ACC112 (cell line): ENCODE data around the gene TRIM71.
A peak's percentile ranks its signal among the peaks of the same experiment; 100 is the strongest.

Experiments
- H2AFZ ChIP-seq: fragments of 200-600 bp; sonication (generic); one replicate; pipeline ENCODE4 v1.6.0; 2017; ENCODE audit warnings: antibody characterized with exemption, low read length; ENCODE audit not compliant: unreplicated experiment
- H3K27ac ChIP-seq: fragments of 200-600 bp; sonication (generic); 2 replicates; pipeline ENCODE4 v1.5.1; 2014; ENCODE audit warnings: low read depth, mild to moderate bottlenecking, antibody characterized with exemption, low read length, moderate library complexity
- H3K27me3 ChIP-seq: fragments of 200-600 bp; sonication (generic); 2 replicates; pipeline ENCODE4 v1.6.1; 2014; ENCODE audit warnings: mild to moderate bottlenecking, antibody characterized with exemption, low read length, moderate library complexity, mixed read lengths; ENCODE audit not compliant: insufficient read depth
- H3K36me3 ChIP-seq: fragments of 200-600 bp; sonication (generic); 2 replicates; pipeline ENCODE4 v1.6.1; 2016; ENCODE audit warnings: mild to moderate bottlenecking, antibody characterized with exemption, low read length, moderate library complexity, mixed read lengths; ENCODE audit not compliant: insufficient read depth
- H3K4me1 ChIP-seq: fragments of 200-600 bp; sonication (generic); one replicate; pipeline ENCODE4 v1.6.1; 2016; ENCODE audit warnings: low read length, mixed read lengths; ENCODE audit not compliant: insufficient read depth, unreplicated experiment, control insufficient read depth
- H3K4me3 ChIP-seq: fragments of 200-600 bp; sonication (generic); 2 replicates; pipeline ENCODE4 v1.5.1; 2014; ENCODE audit warnings: mild to moderate bottlenecking, low read depth, low read length
- H3K79me2 ChIP-seq: fragments of 200-600 bp; sonication (generic); one replicate; pipeline ENCODE4 v1.6.0; 2016; ENCODE audit warnings: low read length; ENCODE audit not compliant: control insufficient read depth, unreplicated experiment, insufficient read depth

Gene TRIM71

DNA sequence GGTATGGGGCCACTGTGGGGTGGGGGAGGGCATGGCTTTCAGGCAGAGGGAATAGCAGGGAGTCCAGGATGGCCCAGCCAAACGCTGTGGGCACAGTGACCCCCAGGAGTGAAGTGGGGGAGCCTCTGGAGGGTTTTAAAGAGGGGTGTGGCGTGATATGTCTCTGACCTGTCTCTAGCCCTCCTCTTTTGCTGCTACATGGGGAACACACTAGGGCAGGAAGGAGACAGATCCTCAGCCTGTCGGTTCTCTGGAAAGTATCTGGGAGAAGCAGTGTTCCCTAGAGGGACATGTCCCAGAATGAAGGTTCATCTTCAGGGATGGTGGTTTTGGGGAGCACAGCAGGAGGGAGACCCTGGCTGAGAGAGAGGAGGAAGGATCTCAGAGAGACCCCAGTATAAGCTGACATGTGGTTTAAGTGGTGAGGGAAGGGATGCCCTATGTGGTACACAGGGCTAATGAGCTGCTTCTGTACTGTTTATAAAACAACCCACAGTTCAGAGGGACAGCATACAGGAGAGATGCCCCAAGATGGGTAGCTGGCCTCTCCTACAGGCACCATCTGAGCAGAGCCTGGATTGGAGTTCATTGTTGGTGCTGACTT lies 37.7 kb downstream of the TRIM71 start:
- peaks cover 5% of the 10 kb centered on the region for H3K4me1 ChIP-seq
- no peaks in the 10 kb centered on the region for H3K27me3 ChIP-seq
- no peak overlapping the region for H2AFZ ChIP-seq
- no peaks in the 10 kb centered on the region for H3K79me2 ChIP-seq
- H3K4me3 ChIP-seq: no peak overlapping the region
- no peaks in the 10 kb centered on the region for H3K36me3 ChIP-seq
- no peak overlapping the region for H3K27ac ChIP-seq

- H3K27me3 ChIP-seq: no peaks in the 10 kb centered on the region
- H3K4me1 ChIP-seq: peaks cover 5% of the 10 kb centered on the region
- H2AFZ ChIP-seq: no peak overlapping the region
- no peak overlapping the region for H3K4me3 ChIP-seq
- no peak overlapping the region for H3K27ac ChIP-seq
- no peaks in the 10 kb centered on the region for H3K36me3 ChIP-seq
- no peaks in the 10 kb centered on the region for H3K79me2 ChIP-seq
Measured at GRCh38 chr3:32856355-32856889, 38.6 kb downstream of the TRIM71 start.

GRCh38 chr3:32856901-32857507 lies 39.2 kb downstream of the TRIM71 start:
- peaks cover 5% of the 10 kb centered on the region for H3K4me1 ChIP-seq
- H3K4me3 ChIP-seq: no peak overlapping the region
- H3K79me2 ChIP-seq: no peaks in the 10 kb centered on the region
- no peaks in the 10 kb centered on the region for H3K36me3 ChIP-seq
- no peak overlapping the region for H3K27ac ChIP-seq
- no peak overlapping the region for H2AFZ ChIP-seq
- no peaks in the 10 kb centered on the region for H3K27me3 ChIP-seq

DNA sequence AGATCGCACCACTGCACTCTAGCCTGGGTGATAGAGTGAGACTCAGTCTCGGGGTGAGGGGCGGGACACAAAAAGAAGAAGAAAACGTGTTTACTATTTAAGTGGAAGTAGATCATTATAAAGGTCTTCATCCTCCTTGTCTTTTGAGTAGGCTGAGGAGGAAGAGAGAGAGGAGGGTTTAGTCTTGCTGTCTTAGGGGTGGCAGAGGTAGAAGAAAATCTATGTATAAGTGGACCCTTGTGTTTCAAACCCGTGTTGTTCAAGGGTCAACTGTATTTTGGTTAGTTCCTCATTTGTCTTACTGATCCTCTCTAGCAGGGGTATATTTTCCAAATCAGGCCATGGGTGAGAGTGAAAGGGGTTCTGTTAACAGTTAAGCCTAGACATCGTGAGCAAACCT lies 40.1 kb downstream of the TRIM71 start:
- Histone ChIP-seq H3K4me3 (no peak overlapping the region), H3K4me1 (peaks cover 5% of the 10 kb centered on the region), H3K27me3 (no peaks in the 10 kb centered on the region), H3K36me3 (no peaks in the 10 kb centered on the region), H3K27ac (no peak overlapping the region), H2AFZ (no peak overlapping the region), H3K79me2 (no peaks in the 10 kb centered on the region)

DNA sequence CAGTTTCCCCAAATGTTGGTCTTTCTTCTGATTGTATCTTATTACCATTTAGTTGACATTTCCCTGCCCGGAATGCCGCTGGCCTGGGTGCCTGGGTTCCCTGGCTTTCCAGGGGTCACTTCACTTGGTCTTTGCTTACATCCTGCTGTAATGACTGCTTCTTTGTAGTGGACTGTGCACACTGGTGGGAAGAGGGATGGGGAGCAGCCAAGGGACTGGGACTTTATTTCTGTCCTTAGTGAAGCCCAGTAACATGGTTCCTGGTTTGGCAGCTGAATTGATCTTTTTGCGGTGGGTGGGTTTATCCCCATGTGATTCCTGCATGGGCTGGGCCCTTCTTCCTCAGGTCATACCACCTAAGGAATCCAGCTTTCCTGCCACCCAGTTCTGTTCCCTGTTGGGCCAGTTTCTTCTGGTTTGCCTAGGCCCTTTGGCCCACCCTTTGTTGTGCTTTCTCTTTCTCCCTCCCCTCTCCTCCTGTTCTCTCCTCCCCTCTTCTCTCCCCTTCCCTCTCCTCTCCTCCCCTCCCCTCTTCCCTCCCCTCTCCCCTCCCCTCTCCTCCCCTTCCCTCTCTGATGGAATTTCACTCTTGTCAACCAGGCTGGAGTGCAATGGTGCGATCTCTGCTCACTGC lies 41.9 kb downstream of the TRIM71 start:
- H3K79me2 ChIP-seq: no peaks in the 10 kb centered on the region
- H3K36me3 ChIP-seq: no peaks in the 10 kb centered on the region
- H3K27me3 ChIP-seq: no peaks in the 10 kb centered on the region
- peaks cover 5% of the 10 kb centered on the region for H3K4me1 ChIP-seq
- H3K27ac ChIP-seq: no peak overlapping the region
- H3K4me3 ChIP-seq: no peak overlapping the region
- no peak overlapping the region for H2AFZ ChIP-seq

GRCh38 chr3:32860499-32860898 lies 42.7 kb downstream of the TRIM71 start:
- Histone ChIP-seq H3K27ac (no peak overlapping the region), H3K27me3 (no peaks in the 10 kb centered on the region), H3K79me2 (no peaks in the 10 kb centered on the region), H2AFZ (no peak overlapping the region), H3K4me1 (peaks cover 5% of the 10 kb centered on the region), H3K36me3 (no peaks in the 10 kb centered on the region), H3K4me3 (no peak overlapping the region)

DNA sequence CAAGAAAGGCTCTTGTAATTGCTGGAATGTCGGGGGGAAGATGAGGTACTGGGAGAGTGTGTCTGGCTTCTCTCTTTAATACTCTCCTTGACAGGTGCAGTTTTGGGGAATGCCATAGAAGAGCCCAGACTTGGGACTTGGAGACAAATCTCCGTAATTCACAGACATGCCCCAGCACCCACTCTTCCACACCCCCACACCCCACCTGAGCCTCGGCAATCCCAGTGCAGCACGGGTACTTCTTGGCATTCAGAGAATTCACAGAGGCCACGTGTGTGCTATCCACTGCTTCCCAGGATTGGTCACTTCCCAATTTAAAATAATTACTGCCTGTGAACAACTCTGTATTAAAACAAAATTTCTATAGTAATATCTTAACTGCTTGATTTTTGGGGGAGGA lies 43.9 kb downstream of the TRIM71 start:
- H3K79me2 ChIP-seq: no peaks in the 10 kb centered on the region
- peaks cover under 1% of the 10 kb centered on the region for H3K4me1 ChIP-seq
- no peak overlapping the region for H3K27ac ChIP-seq
- H3K36me3 ChIP-seq: no peaks in the 10 kb centered on the region
- no peak overlapping the region for H3K4me3 ChIP-seq
- no peak overlapping the region for H2AFZ ChIP-seq
- no peaks in the 10 kb centered on the region for H3K27me3 ChIP-seq

DNA sequence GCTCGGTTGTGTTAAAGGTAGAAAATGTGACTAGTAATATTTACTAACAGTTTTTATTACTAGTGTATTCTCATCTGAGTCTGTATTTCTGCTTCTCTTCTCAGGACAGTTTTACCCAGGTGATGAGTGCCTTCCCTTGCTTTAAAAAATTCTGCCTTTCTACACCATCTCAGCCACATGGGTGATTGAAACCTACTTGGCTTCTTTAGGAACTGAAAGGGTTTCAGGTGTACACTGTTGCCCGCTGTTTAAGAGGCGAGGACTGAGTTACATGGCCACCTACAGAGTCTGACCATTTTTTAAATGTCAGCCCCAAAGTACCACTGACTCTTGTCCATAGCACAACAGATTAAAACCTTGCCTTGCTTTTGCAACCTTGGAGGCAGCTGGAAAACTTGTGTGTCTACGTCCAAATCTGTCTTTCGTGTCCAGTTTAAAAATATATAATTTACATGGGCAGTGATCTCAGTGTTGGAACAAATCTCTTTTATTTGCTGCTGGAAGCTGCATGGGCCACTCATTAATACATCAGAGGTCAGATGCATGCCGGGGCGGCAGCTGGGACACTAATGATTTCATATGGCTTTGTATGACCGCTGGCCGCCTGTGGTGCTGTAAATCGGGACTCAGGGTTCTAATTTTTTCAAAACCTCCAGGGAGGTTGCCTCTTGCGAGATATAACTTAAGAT lies 44.6 kb downstream of the TRIM71 start:
- H3K4me3 ChIP-seq: no peak overlapping the region
- H3K79me2 ChIP-seq: no peaks in the 10 kb centered on the region
- no peaks in the 10 kb centered on the region for H3K4me1 ChIP-seq
- H3K27ac ChIP-seq: no peak overlapping the region
- H3K27me3 ChIP-seq: no peaks in the 10 kb centered on the region
- H3K36me3 ChIP-seq: no peaks in the 10 kb centered on the region
- H2AFZ ChIP-seq: no peak overlapping the region

- Histone ChIP-seq H3K27me3 (no peaks in the 10 kb centered on the region), H3K27ac (no peak overlapping the region), H3K4me1 (no peaks in the 10 kb centered on the region), H2AFZ (no peak overlapping the region), H3K36me3 (no peaks in the 10 kb centered on the region), H3K4me3 (no peak overlapping the region), H3K79me2 (no peaks in the 10 kb centered on the region)
Measured at GRCh38 chr3:32862936-32863487, 45.2 kb downstream of the TRIM71 start.

- Histone ChIP-seq H3K4me3 (no peak overlapping the region), H2AFZ (peak overlapping the region; percentile 89), H3K4me1 (no peaks in the 10 kb centered on the region), H3K79me2 (no peaks in the 10 kb centered on the region), H3K27ac (no peak overlapping the region), H3K36me3 (no peaks in the 10 kb centered on the region), H3K27me3 (no peaks in the 10 kb centered on the region)
Measured at GRCh38 chr3:32865383-32865782, 47.6 kb downstream of the TRIM71 start.
